IPS-18c (cell line): ENCODE results near the gene SLC44A1.

Experiments used
- H3K4me3 ChIP-seq: 2 replicates; pipeline ENCODE4 v1.7.0; 2013; ENCODE audit warnings: low read depth, mild to moderate bottlenecking, low read length, moderate library complexity; ENCODE audit not compliant: insufficient read depth
- H3K9me3 ChIP-seq: one replicate; pipeline ENCODE4 v1.6.1; 2013; ENCODE audit warnings: mild to moderate bottlenecking, low read length, moderate library complexity; ENCODE audit not compliant: control insufficient read depth, insufficient read depth

SLC44A1 gene

GRCh38 chr9:105418588-105419500 is 174.4 kb downstream of the SLC44A1 start:
- H3K4me3 ChIP-seq, result no peak overlapping the region

GRCh38 chr9:105419816-105420597 is 175.6 kb downstream of the SLC44A1 start:
- Histone ChIP-seq H3K9me3 (no peaks in the 10 kb centered on the region), H3K4me3 (no peak overlapping the region)

More at GRCh38 chr9:105418588-105419500, 174.4 kb downstream of the SLC44A1 start:
- no peaks in the 10 kb centered on the region for H3K9me3 ChIP-seq

GRCh38 chr9:105421154-105421553 is 176.7 kb downstream of the SLC44A1 start:
- H3K4me3 ChIP-seq, result no peak overlapping the region
- no peaks in the 10 kb centered on the region for H3K9me3 ChIP-seq

GRCh38 chr9:105421864-105422263 is 177.4 kb downstream of the SLC44A1 start:
- Histone ChIP-seq H3K9me3 (no peaks in the 10 kb centered on the region), H3K4me3 (no peak overlapping the region)

GRCh38 chr9:105425816-105426433 is 181.5 kb downstream of the SLC44A1 start:
- no peak overlapping the region for H3K4me3 ChIP-seq
- H3K9me3 ChIP-seq, result no peaks in the 10 kb centered on the region

GRCh38 chr9:105426657-105427056 is 182.2 kb downstream of the SLC44A1 start:
- Histone ChIP-seq H3K9me3 (no peaks in the 10 kb centered on the region), H3K4me3 (no peak overlapping the region)

- no peaks in the 10 kb centered on the region for H3K9me3 ChIP-seq
- H3K4me3 ChIP-seq, result no peak overlapping the region
Observed at GRCh38 chr9:105431424-105432246, 187.2 kb downstream of the SLC44A1 start.

GRCh38 chr9:105432247-105432842 is 187.9 kb downstream of the SLC44A1 start:
- H3K9me3 ChIP-seq, result no peaks in the 10 kb centered on the region
- H3K4me3 ChIP-seq, result no peak overlapping the region

GRCh38 chr9:105435453-105435852 is 191.0 kb downstream of the SLC44A1 start:
- no peaks in the 10 kb centered on the region for H3K9me3 ChIP-seq
- no peak overlapping the region for H3K4me3 ChIP-seq

GRCh38 chr9:105436783-105437182 is 192.3 kb downstream of the SLC44A1 start:
- H3K9me3 ChIP-seq, result no peaks in the 10 kb centered on the region
- H3K4me3 ChIP-seq, result no peak overlapping the region

- Histone ChIP-seq H3K9me3 (no peaks in the 10 kb centered on the region), H3K4me3 (no peak overlapping the region)
Observed at GRCh38 chr9:105437704-105438103, 193.3 kb downstream of the SLC44A1 start.

GRCh38 chr9:105438141-105438806 is 193.8 kb downstream of the SLC44A1 start:
- H3K9me3 ChIP-seq, result no peaks in the 10 kb centered on the region
- H3K4me3 ChIP-seq, result no peak overlapping the region

GRCh38 chr9:105439428-105439827 is 195.0 kb downstream of the SLC44A1 start:
- no peak overlapping the region for H3K4me3 ChIP-seq
- no peaks in the 10 kb centered on the region for H3K9me3 ChIP-seq

- no peaks in the 10 kb centered on the region for H3K9me3 ChIP-seq
- no peak overlapping the region for H3K4me3 ChIP-seq
Observed at GRCh38 chr9:105441616-105442160, 197.2 kb downstream of the SLC44A1 start.

- Histone ChIP-seq H3K4me3 (no peak overlapping the region), H3K9me3 (no peaks in the 10 kb centered on the region)
Observed at GRCh38 chr9:105443121-105443520, 198.7 kb downstream of the SLC44A1 start.

GRCh38 chr9:105444130-105444529 is 199.7 kb downstream of the SLC44A1 start:
- Histone ChIP-seq H3K4me3 (no peak overlapping the region), H3K9me3 (no peaks in the 10 kb centered on the region)
